ENCODE results near the gene LPO.

LPO gene

DNA sequence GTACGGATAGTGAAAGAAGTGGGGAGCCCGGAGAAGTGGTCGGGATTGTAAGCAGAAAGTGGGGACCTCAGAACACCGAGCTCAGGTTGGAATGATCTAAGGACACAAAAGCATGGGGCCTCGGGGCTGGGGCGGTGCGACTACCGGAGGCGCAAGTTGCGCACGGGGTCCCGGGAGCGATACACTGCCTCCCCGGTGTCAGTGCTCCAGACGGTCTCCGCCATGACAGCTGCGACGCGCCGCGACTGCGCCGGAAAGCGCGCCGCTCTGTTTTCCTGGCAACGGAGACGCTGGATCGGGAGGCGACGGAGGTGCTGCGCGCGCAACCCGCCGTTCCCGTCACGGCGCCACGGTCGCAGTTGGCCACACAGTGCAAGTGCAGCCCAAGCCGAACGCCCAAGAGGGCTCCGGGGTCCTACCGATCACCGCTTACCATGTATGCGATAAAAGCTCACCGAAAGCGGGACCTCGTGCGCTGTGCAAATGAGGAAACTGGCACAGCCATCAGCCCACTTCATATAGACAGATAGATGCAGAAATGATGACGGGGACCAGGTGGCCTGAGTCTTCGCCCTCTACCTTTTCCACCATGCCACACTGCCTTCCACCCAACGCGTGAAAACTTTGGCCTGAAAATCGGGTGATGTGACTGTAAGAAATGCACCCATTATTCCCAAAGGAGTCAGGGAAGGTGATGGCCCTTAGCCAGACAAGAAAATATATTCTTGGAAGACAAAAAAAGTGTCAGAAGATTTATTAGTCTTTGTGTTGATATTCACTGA is 19.2 kb upstream of the LPO start, which contains the start of gene MKS1:
TSS of gene MKS1 (minus strand) at position 249 of the 782 bp plus-strand sequence. CDS start at position 224, 25 bp downstream.
- TF ChIP-seq, protein P1, sequence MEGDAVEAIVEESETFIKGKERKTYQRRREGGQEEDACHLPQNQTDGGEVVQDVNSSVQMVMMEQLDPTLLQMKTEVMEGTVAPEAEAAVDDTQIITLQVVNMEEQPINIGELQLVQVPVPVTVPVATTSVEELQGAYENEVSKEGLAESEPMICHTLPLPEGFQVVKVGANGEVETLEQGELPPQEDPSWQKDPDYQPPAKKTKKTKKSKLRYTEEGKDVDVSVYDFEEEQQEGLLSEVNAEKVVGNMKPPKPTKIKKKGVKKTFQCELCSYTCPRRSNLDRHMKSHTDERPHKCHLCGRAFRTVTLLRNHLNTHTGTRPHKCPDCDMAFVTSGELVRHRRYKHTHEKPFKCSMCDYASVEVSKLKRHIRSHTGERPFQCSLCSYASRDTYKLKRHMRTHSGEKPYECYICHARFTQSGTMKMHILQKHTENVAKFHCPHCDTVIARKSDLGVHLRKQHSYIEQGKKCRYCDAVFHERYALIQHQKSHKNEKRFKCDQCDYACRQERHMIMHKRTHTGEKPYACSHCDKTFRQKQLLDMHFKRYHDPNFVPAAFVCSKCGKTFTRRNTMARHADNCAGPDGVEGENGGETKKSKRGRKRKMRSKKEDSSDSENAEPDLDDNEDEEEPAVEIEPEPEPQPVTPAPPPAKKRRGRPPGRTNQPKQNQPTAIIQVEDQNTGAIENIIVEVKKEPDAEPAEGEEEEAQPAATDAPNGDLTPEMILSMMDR (IDR thresholded peaks at IDR 0.05): peak; percentile 35
- Histone ChIP-seq H3K36me3 (no peaks in the 10 kb centered on the region), H3K27me3 (peaks cover 2% of the 10 kb centered on the region), H3K27ac (peak within 1 kb of the TSS; percentile 58), H3K9me3 (no peaks in the 10 kb centered on the region), H3K4me3 (ENCODE audit: low read depth in 1 of 2, low read length in 1 of 2) (peak within 1 kb of the TSS; percentile 68 to 69), H3K4me1 (ENCODE audit: control insufficient read depth in 1 of 2, insufficient read depth in 1 of 2, low read depth in 1 of 2, low read length in 1 of 2) (peaks cover 15 to 19% of the 10 kb centered on the region in 2 experiments)

DNA sequence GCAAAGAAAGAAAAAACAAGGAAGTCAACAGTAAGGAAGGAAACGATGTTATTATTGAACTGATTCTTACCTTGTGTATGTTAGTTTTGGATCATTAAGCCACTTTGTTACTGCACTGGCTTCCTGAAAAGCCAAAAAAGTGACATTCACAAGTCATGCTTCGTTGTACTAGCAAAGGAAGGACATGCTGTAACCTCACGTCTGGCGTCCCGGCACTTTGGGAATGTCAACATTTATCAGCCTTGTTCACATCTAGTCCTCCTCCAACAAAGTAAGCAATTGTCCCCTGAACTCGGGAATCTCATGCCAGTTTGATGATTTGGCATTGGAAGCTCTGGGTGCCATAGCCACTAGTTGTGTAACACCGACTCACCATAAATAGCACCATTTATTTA is 18.6 kb upstream of the LPO start:
- Histone ChIP-seq H3K27ac (peak overlapping the region; percentile 58), H3K36me3 (no peaks in the 10 kb centered on the region), H3K4me3 (ENCODE audit: low read depth in 1 of 2, low read length in 1 of 2) (peak overlapping the region; percentile 68 to 69), H3K9me3 (no peaks in the 10 kb centered on the region), H3K27me3 (peaks cover 6% of the 10 kb centered on the region), H3K4me1 (ENCODE audit: control insufficient read depth in 1 of 2, insufficient read depth in 1 of 2, low read depth in 1 of 2, low read length in 1 of 2) (peaks cover 15 to 19% of the 10 kb centered on the region in 2 experiments)
- TF ChIP-seq, protein P1 (IDR thresholded peaks at IDR 0.05): no peak

DNA sequence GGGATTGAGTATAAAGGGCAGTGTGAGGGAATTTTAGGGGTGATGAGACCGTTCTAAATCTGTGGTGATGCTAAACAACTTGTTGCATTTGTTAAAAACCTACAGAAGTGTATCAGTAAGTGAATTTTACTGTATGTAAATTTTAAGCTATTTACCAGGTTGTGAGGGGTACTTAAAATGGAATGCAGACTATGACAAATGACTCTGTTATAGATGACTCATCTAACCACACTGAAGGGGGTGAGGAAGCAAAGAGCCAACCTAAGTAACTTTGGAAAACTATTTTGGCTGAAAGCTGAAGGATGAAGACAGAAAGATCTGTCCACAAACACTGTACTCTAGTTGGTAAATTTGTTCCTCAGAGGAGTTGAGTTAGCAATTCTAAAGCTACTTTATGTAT is 14.1 kb upstream of the LPO start:
- Histone ChIP-seq H3K4me3 (ENCODE audit: low read depth in 1 of 2, low read length in 1 of 2) (no peak overlapping the region), H3K9me3 (no peaks in the 10 kb centered on the region), H3K36me3 (no peaks in the 10 kb centered on the region), H3K4me1 (ENCODE audit: control insufficient read depth in 1 of 2, insufficient read depth in 1 of 2, low read depth in 1 of 2, low read length in 1 of 2) (peaks cover 7 to 9% of the 10 kb centered on the region in 2 experiments), H3K27ac (no peak overlapping the region), H3K27me3 (peaks cover 30% of the 10 kb centered on the region)
- TF ChIP-seq, protein P1 (IDR thresholded peaks at IDR 0.05): no peak

DNA sequence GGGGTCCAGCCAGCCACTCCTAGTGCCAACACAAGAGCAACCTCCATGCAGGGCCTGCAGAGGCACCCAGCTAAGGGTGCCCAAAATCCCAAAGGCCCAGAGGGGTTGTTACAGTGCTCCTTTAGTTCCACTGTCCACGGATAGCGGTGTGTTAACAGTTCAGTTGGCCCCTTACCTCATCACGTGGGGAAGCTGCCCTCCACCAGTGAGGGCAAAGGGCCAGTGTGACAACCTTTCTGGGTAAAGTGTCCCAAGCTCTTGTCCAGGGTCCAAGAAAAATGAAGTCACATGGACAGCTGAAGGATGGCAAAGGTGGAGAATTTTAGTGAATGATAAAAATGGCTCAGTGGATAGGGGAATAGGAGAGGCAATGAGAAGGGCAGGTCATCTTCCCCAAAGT is 10.7 kb upstream of the LPO start:
- H3K4me1 ChIP-seq (ENCODE audit: control insufficient read depth in 1 of 2, insufficient read depth in 1 of 2, low read depth in 1 of 2, low read length in 1 of 2): no peaks in the 10 kb centered on the region
- H3K36me3 ChIP-seq: no peaks in the 10 kb centered on the region
- TF ChIP-seq, protein P1 (IDR thresholded peaks at IDR 0.05): no peak
- H3K9me3 ChIP-seq: no peaks in the 10 kb centered on the region
- H3K27me3 ChIP-seq: peaks cover 43% of the 10 kb centered on the region
- no peak overlapping the region for H3K27ac ChIP-seq
- H3K4me3 ChIP-seq (ENCODE audit: low read depth in 1 of 2, low read length in 1 of 2): no peak overlapping the region

DNA sequence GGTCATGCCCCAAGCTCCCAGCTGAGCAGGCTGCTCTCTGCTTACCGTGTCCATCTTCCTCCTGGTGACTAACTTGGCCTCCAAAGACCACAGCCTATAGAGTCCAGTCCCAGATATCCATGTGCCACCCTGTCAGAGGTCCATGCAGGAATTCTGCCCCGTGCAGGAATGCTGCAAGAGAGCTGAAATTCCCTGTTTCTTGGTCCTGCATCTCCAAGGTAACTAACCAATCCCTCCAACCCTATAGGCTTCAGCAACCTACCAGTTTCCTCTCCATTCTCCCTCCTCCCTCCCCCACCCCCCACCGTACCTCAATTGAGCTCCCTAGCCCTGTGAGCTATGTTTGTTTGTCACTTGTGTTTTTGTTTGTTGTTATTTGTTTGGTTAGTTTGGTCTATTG is 9.7 kb upstream of the LPO start:
- Histone ChIP-seq H3K36me3 (no peaks in the 10 kb centered on the region), H3K27me3 (peaks cover 46% of the 10 kb centered on the region), H3K27ac (no peak overlapping the region), H3K9me3 (no peaks in the 10 kb centered on the region), H3K4me3 (ENCODE audit: low read depth in 1 of 2, low read length in 1 of 2) (no peak overlapping the region), H3K4me1 (ENCODE audit: control insufficient read depth in 1 of 2, insufficient read depth in 1 of 2, low read depth in 1 of 2, low read length in 1 of 2) (no peaks in the 10 kb centered on the region)
- TF ChIP-seq, protein P1 (IDR thresholded peaks at IDR 0.05): no peak

Data from neutrophil (primary cell).